Measurements from ENCODE around the gene CRHR2. TPM values are rescaled to one million over a fixed set of nuclear protein-coding genes. Genes with fewer than 3 reads are reported as not detected.

The CRHR2 gene
- total and polyA plus RNA-seq, 2 of the 13 experiments (the other 11 are each of a cell fraction or from before 2014, with no cell fraction given): not detected

- no peak for TF ChIP-seq PAXIP1 (CRISPR knock-in tag; conservative IDR thresholded peaks at IDR 0.05)
Measured at GRCh38 chr7:30681331-30681797, 892 bp downstream of the CRHR2 start (continued).

- no TSS peak for BruUV-seq (replicated peaks)
- TF ChIP-seq ARNTL (CRISPR knock-in tag; IDR thresholded peaks at IDR 0.05) (no peak), HMGA1 (CRISPR knock-in tag; conservative IDR thresholded peaks at IDR 0.05) (no peak), POGZ (CRISPR knock-in tag; IDR thresholded peaks at IDR 0.05) (no peak), ZNF724P (CRISPR knock-in tag; IDR thresholded peaks at IDR 0.05; ENCODE audit: borderline replicate concordance) (no peak), KDM4B (CRISPR knock-in tag; IDR thresholded peaks at IDR 0.05) (no peak), MZF1 (CRISPR knock-in tag; IDR thresholded peaks at IDR 0.05; ENCODE audit: borderline replicate concordance) (no peak), ZBTB37 (CRISPR knock-in tag; IDR thresholded peaks at IDR 0.05) (no peak), SRF (IDR thresholded peaks at IDR 0.05; ENCODE audit: low read depth, low read length) (no peak), PHF20 (CRISPR knock-in tag; IDR thresholded peaks at IDR 0.05) (no peak), MEIS2 (CRISPR knock-in tag; IDR thresholded peaks at IDR 0.05) (no peak), RCOR2 (CRISPR knock-in tag; IDR thresholded peaks at IDR 0.05) (no peak)
Measured at GRCh38 chr7:30679664-30680063, 2.6 kb downstream of the CRHR2 start.

More at GRCh38 chr7:30679664-30680063, 2.6 kb downstream of the CRHR2 start:
- Histone ChIP-seq H4K20me1 (ENCODE audit: insufficient read depth, low read length) (no peaks in the 10 kb centered on the region), H3K9me3 (ENCODE audit: low read length) (no peaks in the 10 kb centered on the region), H3K4me2 (ENCODE audit: low read depth, low read length) (no peak overlapping the region), H3K9ac (ENCODE audit: insufficient read depth, low read depth, low read length) (no peak overlapping the region), H2AFZ (ENCODE audit: low read length) (no peak overlapping the region), H3K36me3 (replicated peaks in 1 of 2; ENCODE audit: control insufficient read depth in 1 of 2, insufficient read depth in 2 of 2, low read length in 2 of 2) (no peaks in the 10 kb centered on the region), H3K79me2 (ENCODE audit: insufficient read depth, low read length) (no peaks in the 10 kb centered on the region), H3K4me3 (replicated peaks in 1 of 3; ENCODE audit: insufficient read depth in 1 of 3, low read depth in 2 of 3, low read length in 3 of 3) (no peak overlapping the region), H3K27me3 (ENCODE audit: control insufficient read depth in 1 of 2, insufficient read depth in 2 of 2, low read length in 2 of 2) (peaks cover 4 to 49% of the 10 kb centered on the region in 2 experiments; a peak in 4 of 5 replicates), H3K4me1 (ENCODE audit: insufficient read depth, low read length) (no peaks in the 10 kb centered on the region), H3K27ac (ENCODE audit: extremely low read length, insufficient read depth, low read length) (no peak overlapping the region)
- intact Hi-C loops (cut with micrococcal nuclease; ENCODE audit: unreplicated experiment) (no loop called here), in situ Hi-C loops (cut with HindIII; ENCODE audit: extremely low pct_ligation_motif_present, low pct_unique_long_range_greater_than_20kb) (no loop called here)
- ChIA-PET CTCF (ENCODE audit: low intra/inter-chr PET ratio, low total read pairs) (no interaction called here), POLR2A (no interaction called here)
- no peak for FAIRE-seq
- no peak for DNase-seq (ENCODE audit: low spot score)
- no peak for ATAC-seq
- 4% methylated on average over 2 of the region's 2 CpGs for WGBS (ENCODE audit: low lambda C conversion rate)
